Measurements from ENCODE around the gene HOXD3.

The HOXD3 gene

DNA sequence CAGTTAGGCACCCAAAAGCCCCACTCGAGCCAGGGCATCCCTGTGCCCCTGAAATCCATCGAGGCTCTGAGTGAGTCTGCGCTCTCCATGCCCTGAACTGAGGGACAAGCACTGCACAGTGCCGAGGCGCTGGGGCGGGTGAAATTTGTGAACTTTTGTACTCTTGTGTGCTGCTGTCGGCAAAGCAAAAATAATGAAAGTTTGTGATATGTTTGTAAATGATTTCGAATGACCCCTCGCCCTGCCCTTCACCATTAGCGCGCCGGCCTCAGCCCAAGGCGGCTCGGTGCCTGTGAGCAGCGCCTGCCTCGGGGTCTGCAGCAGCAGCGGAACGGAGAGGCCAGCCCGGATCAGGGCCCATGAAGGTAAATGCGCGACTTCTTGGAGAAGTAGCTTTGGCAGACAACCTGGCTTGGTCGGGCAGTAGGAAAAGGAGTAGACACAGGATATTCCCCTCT is 7.6 kb upstream of the HOXD3 start:
- no peak for DNase-seq (ENCODE audit: low spot score)

DNA sequence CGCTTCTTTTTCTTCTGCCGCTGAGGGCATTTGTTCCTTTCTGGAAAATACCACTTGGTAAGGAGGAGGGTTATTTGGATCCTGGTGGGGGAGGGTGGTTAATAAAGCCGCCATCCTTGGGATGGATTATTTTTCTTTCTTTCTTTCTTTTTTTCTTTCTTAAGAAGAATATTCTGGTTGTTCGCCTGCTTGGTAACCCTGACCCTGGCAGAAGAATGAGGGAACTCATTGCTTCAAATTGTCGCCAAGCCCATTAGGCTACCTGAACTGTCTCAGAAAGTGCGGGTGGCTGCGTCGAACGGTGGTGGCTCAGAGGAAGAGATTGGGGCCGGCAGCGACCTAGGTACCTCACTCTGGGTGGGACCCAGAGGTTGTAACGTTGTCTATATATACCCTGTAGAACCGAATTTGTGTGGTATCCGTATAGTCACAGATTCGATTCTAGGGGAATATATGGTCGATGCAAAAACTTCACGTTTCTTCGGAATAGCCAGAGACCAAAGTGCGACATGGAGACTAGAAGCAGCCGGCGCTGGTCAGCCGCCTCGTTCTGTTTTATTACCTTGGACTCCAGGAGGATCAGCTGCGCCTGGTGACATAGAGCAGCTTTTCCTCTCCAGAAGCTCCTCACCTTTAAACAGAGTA is 7.0 kb upstream of the HOXD3 start:
- DNase-seq (ENCODE audit: low spot score): no peak

DNA sequence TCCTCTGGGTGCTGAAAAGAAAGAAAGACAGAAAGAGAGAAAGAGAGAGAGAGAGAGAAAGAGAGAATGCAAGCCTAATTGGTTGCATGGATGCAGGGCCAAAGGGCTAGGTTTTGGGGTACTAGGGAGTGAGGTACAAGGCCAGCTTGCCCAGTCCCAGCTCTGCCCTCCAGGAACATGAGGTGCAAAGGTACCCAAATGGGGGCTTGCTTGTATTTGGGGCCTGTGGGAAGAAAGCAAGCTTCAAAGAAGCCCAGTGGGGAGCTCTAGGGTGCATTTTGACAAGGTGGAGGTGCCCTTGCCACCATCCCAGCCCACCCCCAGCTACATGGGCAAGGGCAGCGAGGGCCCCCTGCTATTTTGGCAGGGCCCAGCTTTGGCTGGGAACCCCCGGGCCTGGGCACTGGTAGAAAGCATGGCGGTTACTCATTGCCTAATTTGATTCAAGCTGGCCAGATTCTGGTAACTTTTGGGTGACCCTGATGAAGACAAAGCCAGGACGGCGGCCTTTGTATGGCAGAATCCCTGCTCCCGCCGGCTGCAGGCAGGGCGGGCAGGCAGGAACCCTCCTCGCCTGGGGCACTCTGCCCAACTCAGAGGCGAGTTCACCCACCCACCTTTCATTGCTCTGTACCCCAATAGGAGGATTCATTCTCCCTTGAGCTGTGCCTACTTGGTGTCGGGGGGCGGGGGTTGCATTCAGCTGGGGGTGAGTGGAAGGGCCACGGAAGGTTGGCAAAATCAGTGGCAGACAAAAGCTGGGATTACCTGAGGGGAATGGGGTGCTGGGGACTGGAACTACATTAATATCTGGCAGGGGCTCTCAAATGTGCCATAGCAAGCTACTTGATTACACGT is 6.3 kb upstream of the HOXD3 start:
- no peak for DNase-seq (ENCODE audit: low spot score)

DNA sequence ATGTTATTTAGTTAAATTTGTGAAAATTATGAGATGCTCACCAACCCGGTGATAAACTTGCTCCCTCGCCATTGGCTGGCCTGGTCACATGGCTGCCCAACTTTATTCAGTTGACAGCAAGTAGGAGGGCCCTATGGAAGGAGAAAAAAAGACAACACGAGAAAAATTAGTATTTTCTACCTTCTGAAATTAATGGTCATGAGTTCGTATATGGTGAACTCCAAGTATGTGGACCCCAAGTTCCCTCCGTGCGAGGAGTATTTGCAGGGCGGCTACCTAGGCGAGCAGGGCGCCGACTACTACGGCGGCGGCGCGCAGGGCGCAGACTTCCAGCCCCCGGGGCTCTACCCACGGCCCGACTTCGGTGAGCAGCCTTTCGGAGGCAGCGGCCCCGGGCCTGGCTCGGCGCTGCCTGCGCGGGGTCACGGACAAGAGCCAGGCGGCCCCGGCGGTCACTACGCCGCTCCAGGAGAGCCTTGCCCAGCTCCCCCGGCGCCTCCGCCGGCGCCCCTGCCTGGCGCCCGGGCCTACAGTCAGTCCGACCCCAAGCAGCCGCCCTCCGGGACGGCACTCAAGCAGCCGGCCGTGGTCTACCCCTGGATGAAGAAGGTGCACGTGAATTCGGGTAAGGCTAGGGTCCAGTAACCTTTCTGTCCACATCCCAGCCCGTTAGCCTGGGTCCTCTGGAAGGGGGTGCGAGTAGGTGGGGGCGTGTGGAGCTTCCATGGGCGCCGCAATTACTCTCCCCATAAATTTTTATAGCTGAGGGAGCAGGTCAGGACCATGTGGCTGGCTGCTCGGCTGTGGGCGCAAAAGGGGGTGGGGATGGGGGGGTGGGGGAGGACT is 5.4 kb upstream of the HOXD3 start, which contains the start of gene HOXD4:
HOXD4 (plus strand) TSS at position 109 of the 846 bp plus-strand sequence; CDS start at position 193, 84 bp downstream.
- no peak for DNase-seq (ENCODE audit: low spot score)

DNA sequence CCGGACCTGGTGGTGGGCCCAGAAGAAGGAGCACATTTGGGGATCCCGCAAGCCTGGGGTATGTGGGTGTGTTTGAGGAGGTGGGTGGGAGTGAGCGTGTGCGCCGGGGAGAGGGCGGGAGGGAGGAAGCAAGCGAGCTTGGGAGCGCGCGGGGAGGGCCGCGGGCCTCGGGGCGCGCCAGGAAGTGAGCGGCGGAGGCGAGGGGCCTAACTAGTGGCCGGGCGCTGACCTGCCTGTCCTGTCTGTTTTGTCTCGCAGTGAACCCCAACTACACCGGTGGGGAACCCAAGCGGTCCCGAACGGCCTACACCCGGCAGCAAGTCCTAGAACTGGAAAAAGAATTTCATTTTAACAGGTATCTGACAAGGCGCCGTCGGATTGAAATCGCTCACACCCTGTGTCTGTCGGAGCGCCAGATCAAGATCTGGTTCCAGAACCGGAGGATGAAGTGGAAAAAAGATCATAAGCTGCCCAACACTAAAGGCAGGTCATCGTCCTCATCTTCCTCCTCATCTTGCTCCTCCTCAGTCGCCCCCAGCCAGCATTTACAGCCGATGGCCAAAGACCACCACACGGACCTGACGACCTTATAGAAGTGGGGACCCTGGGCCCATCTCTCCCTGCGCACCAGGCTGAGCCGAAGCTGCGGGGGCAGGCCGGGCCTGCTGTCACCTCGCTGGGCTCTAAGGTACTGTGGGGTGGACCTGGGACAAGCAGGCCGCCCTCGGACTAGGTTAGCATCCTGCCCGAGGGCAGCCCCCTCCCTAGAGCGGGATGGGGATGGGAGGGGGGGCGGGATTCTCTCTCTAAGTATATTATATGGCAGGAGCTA is 4.5 kb upstream of the HOXD3 start:
- no peak for DNase-seq (ENCODE audit: low spot score)

DNA sequence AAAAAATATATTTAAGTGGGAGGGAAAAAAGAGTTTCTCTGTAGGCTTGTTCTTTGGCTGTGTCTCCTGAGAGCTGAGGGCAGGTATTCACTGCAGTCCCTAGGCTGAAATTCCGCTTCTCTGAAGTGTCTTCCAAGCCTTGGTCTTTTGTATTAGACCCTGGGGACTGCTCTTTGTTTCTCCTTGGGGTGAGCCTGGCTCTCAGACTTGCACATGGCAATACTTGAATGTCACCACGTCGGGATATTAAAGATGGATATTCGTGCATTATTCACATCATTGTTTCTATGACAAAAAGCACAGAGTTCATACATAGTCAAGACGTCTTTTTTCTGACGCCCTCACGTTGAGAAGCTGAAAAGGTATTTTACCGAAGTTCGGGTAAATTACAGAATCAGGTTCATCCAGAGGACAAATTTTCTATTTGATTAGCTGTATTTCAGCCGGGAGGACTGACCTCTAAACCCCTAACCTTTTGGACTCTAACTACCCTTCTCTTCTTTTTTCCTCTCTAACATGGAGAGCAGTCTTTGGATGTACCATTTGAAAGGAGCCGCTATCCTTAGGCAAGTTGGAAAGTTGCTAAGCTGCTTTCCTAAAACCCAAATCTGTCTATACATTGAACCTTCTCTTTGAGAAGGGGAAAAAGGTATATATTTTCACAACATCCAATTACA is 2.4 kb upstream of the HOXD3 start:
- DNase-seq (ENCODE audit: low spot score): no peak

DNA sequence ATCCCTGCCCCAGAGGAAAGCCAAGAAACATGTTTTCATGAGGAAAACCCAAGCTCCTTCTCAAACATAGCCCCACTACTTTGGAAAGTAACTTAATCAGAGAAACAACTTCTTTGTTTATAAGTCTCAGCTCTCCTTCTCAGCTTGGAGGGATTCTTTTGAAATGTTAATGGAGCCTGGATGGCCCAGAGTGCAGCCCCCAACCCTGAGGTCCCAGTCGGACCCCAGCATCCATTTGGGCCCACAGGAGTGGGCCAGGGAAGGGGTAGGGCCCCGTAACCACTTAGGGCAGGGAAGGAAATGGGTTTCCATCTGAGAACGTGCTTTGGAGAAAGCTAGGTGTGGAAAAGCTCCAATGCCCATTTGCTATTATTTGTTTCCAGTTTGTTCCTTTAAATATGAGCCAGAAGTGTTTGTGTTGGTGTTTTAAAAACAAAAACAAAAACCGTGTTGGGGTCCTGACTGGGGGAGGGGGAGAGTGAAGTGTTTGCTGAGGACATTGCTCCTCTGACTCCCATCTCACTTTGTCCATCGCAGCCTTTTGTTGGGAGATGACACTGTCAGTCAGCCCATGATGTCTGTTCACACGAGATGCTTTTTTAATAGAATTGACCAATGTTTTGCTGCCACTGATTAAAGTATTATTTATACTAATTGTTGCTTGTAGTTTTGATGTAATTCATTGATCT is 1.6 kb upstream of the HOXD3 start:
- DNase-seq (ENCODE audit: low spot score): no peak

DNA sequence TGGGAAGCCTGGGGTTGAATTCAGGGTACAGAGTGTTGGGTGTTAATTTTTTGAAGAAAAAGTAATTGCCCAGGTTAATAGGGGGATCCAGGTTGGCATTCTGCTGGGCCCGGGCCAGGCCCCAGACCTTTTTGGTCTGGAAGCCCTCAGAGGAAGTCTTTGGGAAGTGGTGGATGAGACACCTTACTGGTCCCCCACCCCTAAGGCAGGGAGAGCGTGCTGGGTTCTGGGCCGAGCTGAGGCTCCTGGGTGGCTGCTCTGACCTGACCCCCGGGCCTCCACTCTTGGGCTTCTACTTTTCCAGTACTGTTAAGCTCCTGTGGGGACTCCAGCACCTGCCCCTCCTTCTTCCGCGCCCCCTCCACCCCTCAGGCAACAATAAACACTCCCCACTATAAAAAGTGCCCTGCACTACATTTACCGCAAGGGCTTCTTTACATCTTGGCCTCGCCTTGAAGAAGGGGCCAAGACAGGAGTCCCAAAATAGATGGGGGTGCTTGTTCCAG is 753 bp upstream of the HOXD3 start:
- no peak for DNase-seq (ENCODE audit: low spot score)

DNA sequence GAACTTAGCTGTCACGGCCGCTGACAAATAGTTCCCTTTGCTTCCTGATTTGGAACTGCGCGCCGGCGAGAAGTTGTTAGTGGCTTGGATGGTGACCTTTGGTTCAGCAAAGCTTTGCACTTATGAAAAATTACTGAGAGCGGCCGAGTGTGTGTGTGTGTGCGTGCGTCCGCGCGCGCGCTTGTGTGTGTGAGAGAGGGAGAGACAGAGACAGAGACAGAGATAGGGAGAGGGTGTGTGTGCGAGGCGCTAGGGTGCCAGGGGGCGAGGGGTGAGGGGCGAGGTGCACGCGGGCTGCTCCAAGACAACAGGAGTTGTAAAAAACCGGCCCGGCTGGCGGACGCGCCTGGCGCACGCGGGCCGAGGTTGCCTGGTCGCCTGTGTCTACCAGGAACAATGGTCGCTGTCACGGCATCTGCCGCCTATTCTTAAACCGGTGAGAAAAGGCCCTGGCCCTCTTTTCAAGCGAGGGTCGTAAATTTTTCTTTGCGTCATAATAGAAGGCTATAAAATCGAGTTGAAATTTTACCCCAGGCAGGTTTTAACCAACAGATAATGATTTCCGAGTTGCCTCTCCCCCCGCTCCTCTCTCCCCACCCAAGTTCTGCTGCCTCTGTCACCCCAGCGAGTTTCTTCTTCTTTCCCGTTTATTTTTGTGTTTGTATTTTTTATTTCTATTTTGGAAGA is 535 bp downstream of the HOXD3 start:
- peak; percentile 63 for DNase-seq (ENCODE audit: low spot score)

DNA sequence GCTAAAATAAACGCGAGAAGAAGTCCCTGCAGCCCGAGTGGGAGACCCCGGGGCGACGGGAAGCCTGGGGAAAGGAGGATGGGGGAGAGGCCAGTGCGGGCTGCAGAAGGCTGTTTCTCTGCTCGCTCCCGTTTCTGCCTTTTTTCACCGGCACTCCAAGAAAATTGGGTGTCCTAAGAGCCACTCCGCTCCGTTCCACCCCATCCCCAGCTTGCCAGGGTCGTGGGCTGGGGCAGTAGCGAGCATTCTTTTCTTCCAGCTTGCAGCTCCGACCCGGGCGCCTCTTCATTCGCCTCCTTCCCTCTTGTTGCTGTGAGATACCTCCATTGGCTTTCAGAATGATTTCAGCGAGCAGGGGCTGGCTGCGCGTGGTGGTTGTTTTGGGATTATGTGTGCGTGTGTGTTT is 1.1 kb downstream of the HOXD3 start:
- DNase-seq (ENCODE audit: low spot score): peak; percentile 30

DNA sequence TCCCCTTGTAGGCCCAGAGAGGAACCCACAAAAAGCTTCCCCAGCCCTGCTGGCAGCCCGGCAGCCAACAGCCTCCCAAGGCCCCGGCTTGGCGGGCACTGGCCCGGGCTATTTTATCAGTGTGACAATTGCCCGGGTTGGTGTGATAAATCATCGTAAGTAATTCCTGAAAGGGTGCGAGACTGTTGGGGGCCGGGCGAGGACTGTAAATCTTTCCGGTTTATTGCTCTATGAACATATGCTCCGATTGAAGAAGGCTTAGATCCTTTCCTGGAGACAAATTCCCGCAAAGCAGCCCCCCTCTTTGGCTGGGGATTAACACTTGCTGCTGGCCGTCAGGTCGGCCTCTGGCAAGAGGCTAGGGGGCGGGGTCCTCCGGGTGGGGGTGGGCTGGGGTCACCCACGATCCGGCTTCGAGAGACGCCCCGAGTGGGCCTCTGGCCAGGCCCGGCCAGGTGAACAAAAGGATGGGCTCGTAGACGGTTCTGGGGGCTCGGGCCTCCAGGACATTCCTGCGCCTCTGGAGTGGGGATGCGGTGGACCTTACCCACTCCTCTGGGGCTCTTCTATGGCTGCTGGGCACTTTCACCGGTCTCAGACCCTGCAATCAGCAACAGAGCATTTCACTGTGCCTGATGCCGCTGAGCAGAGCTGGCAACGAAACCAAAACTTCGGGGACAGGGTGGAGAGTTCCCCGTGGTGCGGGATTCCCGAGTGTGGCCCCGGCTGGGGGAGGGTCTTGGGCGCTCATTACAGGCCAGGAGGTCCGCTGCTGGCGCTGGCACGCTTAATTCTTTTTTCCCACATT is 2.0 kb downstream of the HOXD3 start:
- DNase-seq (ENCODE audit: low spot score): no peak

DNA sequence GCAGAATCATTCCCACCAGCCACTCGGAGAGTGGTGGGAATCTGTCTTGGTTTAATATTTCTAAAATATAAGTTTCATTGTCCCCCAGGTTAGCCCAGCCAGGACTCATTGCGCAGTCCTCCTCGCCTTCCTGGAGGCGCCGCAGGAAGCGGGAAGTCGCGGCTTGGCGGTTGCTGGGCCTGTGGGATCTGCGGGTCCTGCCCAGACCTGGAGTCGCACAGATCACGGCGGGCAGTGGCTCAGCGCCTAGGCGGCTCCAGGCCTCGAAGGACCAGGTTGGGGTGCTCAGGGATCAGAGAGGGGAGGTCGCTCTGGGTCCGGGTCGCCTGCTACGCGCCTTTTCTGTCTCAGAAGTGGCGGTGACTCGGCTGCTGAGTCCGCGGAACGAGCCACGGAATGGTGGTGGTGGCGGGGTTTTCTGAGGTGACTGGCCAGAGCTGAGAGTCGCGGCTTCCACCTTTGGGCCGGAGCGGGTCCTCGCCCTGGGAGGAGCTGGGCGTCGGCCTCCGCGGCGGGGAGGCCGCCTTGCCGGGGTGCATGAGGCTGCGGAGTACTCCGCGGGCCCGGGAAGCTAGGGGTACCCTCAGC is 2.6 kb downstream of the HOXD3 start:
- DNase-seq (ENCODE audit: low spot score): no peak

DNA sequence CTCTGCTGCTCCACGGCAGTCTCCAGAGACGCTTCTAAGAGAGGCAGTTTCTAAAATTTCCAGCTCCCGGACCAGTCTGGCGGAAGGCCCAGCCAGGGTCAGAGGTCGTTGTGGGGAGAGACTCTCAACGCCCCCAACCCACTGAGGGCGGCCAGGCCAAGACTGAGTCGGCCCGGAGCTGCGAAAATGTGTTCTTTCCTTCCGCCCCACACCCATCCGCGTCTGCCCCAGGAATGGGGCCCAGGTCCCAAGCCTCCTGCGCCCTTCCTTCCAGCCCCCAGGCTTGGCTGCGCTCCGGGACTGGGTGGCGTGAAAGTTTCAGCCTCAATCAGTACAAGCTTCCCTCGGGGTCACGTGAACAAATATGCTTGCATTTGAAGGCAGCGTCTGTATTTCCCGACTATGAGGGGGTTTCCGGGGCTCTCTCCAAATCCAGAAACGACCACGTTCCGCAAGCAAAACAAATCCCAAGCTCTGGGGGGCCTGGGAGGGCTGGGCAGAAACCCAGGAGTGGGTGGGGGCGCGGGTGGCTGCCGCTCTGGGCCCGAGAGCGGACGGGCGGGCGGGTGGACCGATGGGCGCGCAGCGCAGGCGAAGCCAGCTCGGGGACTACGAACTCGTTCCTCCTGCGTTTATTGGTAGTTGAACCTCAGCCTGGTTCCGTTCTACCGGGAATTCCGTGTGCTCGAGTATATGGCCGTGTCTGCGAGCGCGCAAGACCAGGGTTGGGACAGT is 3.3 kb downstream of the HOXD3 start:
- DNase-seq (ENCODE audit: low spot score): no peak

DNA sequence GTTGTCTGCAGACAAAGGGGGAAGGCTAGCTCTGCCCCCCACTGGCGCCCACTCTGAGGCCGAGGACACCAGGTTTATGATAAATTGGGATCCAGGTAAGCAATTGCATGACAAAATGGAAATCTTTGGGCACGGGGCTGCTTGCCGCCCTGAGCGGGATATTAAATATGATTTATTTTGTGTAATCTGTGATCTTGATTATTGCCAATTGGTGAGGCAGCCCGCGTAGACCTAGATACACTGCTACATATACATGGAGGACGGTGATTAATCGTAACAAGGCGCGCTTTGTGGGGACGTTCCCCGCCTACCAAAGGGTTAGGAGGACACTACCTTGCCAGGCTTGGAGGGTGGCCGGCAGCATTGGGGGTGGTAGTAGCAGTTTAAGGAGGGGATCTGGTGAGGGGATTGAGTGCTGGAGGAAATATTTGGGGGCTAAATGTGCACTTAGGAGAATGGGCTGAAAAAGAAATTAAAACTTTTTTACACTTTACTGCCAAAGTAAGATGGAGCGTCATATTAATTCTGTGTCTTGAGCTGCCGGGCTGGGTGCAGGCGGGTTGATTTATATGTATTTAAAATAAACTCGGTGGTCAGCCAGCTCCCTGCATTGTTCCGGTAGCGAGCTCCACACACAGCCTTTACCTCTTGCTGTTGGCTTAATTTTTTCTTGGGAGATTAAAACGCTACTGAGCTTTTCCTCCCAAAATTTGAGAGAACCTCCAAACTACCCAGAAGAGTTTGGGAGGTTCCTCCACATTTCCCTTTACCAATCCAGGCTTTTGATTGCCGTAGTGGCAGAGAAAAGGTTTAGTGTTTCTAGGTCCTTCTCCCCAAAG is 4.1 kb downstream of the HOXD3 start:
- no peak for DNase-seq (ENCODE audit: low spot score)

DNA sequence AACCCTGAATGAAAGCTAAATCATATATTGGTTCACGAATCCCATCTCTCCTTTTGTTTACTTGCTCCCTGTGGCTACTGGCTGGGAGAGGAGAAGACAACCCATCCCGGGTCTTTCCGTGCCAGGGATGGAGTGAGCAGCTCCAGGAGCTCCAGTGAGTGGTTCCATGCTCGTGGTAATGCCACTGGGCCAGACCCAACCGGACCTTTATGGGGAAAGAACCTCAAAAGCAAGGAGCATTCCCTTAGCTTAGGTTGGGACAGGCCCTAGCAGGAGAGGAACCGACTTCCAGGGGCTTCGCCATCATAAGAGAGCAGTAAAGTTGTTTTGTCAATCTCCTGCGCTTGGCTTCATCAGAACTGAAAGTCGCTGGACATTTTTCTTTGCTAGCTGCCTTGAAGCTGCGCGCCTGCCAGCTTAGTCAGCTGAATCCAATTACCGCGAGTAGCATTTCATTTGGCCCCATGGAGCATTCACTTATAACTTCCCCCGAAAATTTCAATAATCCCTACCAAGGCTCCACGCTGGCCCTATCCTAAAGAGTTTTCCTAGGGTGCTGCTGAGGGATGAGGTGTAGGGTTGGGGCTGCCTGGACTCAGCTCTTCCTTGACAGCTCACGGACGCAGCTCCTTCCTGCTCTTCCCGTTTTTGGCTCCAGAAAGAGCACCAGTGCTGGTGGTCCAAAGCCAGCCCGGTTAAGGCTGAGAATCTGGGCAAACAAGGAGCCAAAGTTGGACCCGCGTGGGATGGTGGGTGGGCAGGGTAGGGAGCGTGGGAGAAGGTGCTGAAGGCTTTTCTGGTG is 4.9 kb downstream of the HOXD3 start:
- peak; percentile 71 for DNase-seq (ENCODE audit: low spot score)

Data from AG08395 (cell line).